HepG2 (cell line): Measurements from ENCODE around the gene RBBP8NL. TPM values are rescaled to one million over a fixed set of nuclear protein-coding genes. Genes with fewer than 3 reads are reported as not detected.

Source experiments
- ATF3 ChIP-seq: sonication (generic); formaldehyde crosslinking; IDR thresholded peaks from 2 replicates; pipeline ENCODE4 v1.4.0; 2020; ENCODE audit warnings: missing genetic modification reagents
- CREM ChIP-seq, 2 experiments: sonication (generic) in 1 of 2; formaldehyde crosslinking in 1 of 2; IDR thresholded peaks; 2 replicates each; pipeline versions ENCODE4 v1.4.0 to v1.6.1; 2016 to 2020; ENCODE audit warnings: antibody characterized with exemption in 1 of 2, mild to moderate bottlenecking in 1 of 2, missing genetic modification reagents in 1 of 2
- GABPB1 ChIP-seq: IDR thresholded peaks from 2 replicates; pipeline ENCODE4 v1.6.1; 2016; ENCODE audit warnings: mild to moderate bottlenecking, missing genetic modification reagents, moderate library complexity, missing compliant biosample characterization
- HDAC2 ChIP-seq: sonication (generic); formaldehyde crosslinking; IDR thresholded peaks from 2 replicates; pipeline ENCODE4 v1.4.0; 2020; ENCODE audit warnings: missing genetic modification reagents
- HMG20A ChIP-seq: IDR thresholded peaks from 2 replicates; pipeline ENCODE4 v1.6.1; 2016; ENCODE audit warnings: borderline replicate concordance
- HMGXB4 ChIP-seq, 2 experiments: sonication (generic) in 1 of 2; formaldehyde crosslinking in 1 of 2; IDR thresholded peaks; 2 replicates each; pipeline versions ENCODE4 v1.4.0 to v1.6.1; 2018 to 2020; ENCODE audit warnings: missing genetic modification reagents in 2 of 2, borderline replicate concordance in 1 of 2, low read depth in 1 of 2, mild to moderate bottlenecking in 1 of 2, missing biosample characterization in 1 of 2
- JUN ChIP-seq: sonication (generic); formaldehyde crosslinking; IDR thresholded peaks from 2 replicates; pipeline ENCODE4 v1.4.0; 2020; ENCODE audit warnings: mild to moderate bottlenecking, missing genetic modification reagents
- PATZ1 ChIP-seq: sonication (generic); formaldehyde crosslinking; IDR thresholded peaks from 2 replicates; pipeline ENCODE4 v1.4.0; 2020; ENCODE audit warnings: missing genetic modification reagents
- SAP130 ChIP-seq: IDR thresholded peaks from 2 replicates; pipeline ENCODE4 v1.6.1; 2016; ENCODE audit warnings: low read depth
- STAT5B ChIP-seq: sonication (generic); formaldehyde crosslinking; IDR thresholded peaks from 2 replicates; pipeline ENCODE4 v1.4.0; 2020; ENCODE audit warnings: missing genetic modification reagents
- TFDP2 ChIP-seq: sonication (generic); formaldehyde crosslinking; IDR thresholded peaks from 2 replicates; pipeline ENCODE4 v1.4.0; 2020; ENCODE audit warnings: missing genetic modification reagents
- ZBTB38 ChIP-seq: sonication (generic); formaldehyde crosslinking; IDR thresholded peaks from 2 replicates; pipeline ENCODE4 v1.5.1; 2020; ENCODE audit warnings: mild to moderate bottlenecking, missing genetic modification reagents
- ZBTB42 ChIP-seq: sonication (generic); formaldehyde crosslinking; IDR thresholded peaks from 2 replicates; pipeline ENCODE4 v1.5.0; 2020; ENCODE audit warnings: mild to moderate bottlenecking, missing genetic modification reagents
- ZFP91 ChIP-seq: sonication (generic); formaldehyde crosslinking; IDR thresholded peaks from 2 replicates; pipeline ENCODE4 v1.9.0; 2022; ENCODE audit warnings: missing genetic modification reagents, mild to moderate bottlenecking, borderline replicate concordance
- ZFX ChIP-seq: sonication (generic); formaldehyde crosslinking; IDR thresholded peaks from 2 replicates; pipeline ENCODE4 v1.4.0; 2020; ENCODE audit warnings: mild to moderate bottlenecking, low read depth, missing genetic modification reagents, moderate library complexity
- ZNF280B ChIP-seq: sonication (generic); formaldehyde crosslinking; IDR thresholded peaks from 2 replicates; pipeline ENCODE4 v1.5.0; 2020; ENCODE audit warnings: missing genetic modification reagents, mild to moderate bottlenecking, borderline replicate concordance
- ZNF30 ChIP-seq: sonication (generic); formaldehyde crosslinking; IDR thresholded peaks from 2 replicates; pipeline ENCODE4 v1.5.0; 2020; ENCODE audit warnings: mild to moderate bottlenecking, missing genetic modification reagents
- ZNF576 ChIP-seq: sonication (generic); formaldehyde crosslinking; IDR thresholded peaks from 2 replicates; pipeline ENCODE4 v1.4.0; 2020; ENCODE audit warnings: mild to moderate bottlenecking, missing genetic modification reagents
- ZNF605 ChIP-seq: sonication (generic); formaldehyde crosslinking; IDR thresholded peaks from 2 replicates; pipeline ENCODE4 v1.8.0; 2022; ENCODE audit warnings: mild to moderate bottlenecking, missing genetic modification reagents
- polyA plus RNA-seq, 8 experiments: library from polyadenylated mRNA; depleted of rRNA in 3 of 8; stranded (reverse) in 7 of 8; unstranded in 1 of 8; fragments of >200 nt; fragmentation: Illumina TruSeq in 4 of 8; extraction: Trizol in 4 of 8; gene quantifications; 2 replicates each; pipeline versions ENCODE4 v1.2.1 to v1.2.3, GENCODE V29; 2011 to 2016; ENCODE audit warnings: low read depth in 4 of 8, missing spikeins in 1 of 8, mixed read lengths in 1 of 8; ENCODE audit not compliant: insufficient read depth in 1 of 8
- total RNA-seq, 5 experiments: library from RNA; depleted of rRNA; stranded (reverse); fragments of >200 nt; fragmentation: Illumina TruSeq; extraction: Trizol; gene quantifications; 2 replicates each; pipeline ENCODE4 v1.2.3, GENCODE V29; 2016; ENCODE audit warnings: low read depth in 1 of 5

The RBBP8NL gene
- total and polyA plus RNA-seq, 2 of the 13 experiments (the other 11 are each of a cell fraction or from before 2014, with no cell fraction given) = 0.69 to 0.86 TPM

- TF ChIP-seq ZBTB42 (CRISPR knock-in tag) = no peak
- TF ChIP-seq ZBTB38 (CRISPR knock-in tag) = no peak
- peak; percentile 57 for TF ChIP-seq CREM (IDR thresholded peaks at IDR 0.05)
- no peak for TF ChIP-seq CREM (CRISPR knock-in tag; IDR thresholded peaks at IDR 0.05)
- peak; percentile 4; the same call in 1 of the 2 replicates for TF ChIP-seq ZNF30 (CRISPR knock-in tag)
- no peak for TF ChIP-seq ATF3 (CRISPR knock-in tag)
- peak; percentile 81 for TF ChIP-seq ZNF576 (CRISPR knock-in tag)
- TF ChIP-seq STAT5B (CRISPR knock-in tag) = no peak
- peak; percentile 75; the same call in 1 of the 2 replicates for TF ChIP-seq JUN
- TF ChIP-seq HMGXB4 (CRISPR knock-in tag; IDR thresholded peaks at IDR 0.05; ENCODE audit: borderline replicate concordance in 1 of 2, low read depth in 1 of 2) = peak in 1 of 2 experiments; percentile 57; a peak in 2 of 4 replicates
- peak; percentile 84 for TF ChIP-seq ZFX (CRISPR knock-in tag)
- peak; percentile 67; the same call in 1 of the 2 replicates for TF ChIP-seq PATZ1 (CRISPR knock-in tag)
- TF ChIP-seq ZNF605 (CRISPR knock-in tag) = no peak; the same call in 1 of the 2 replicates
- TF ChIP-seq HMG20A (CRISPR knock-in tag) = peak; percentile 27; the same call in 1 of the 2 replicates
- peak; percentile 56 for TF ChIP-seq TFDP2 (CRISPR knock-in tag)
- TF ChIP-seq ZFP91 (CRISPR knock-in tag) = peak; percentile 61; the same call in 1 of the 2 replicates
- peak; percentile 76; the same call in 1 of the 2 replicates for TF ChIP-seq SAP130 (CRISPR knock-in tag)
- 0 out of 2 replicates have a peak, but pooled peaks have one; percentile 50 for TF ChIP-seq GABPB1 (CRISPR knock-in tag)
- TF ChIP-seq HDAC2 (CRISPR knock-in tag) = peak; percentile 91; the same call in 1 of the 2 replicates
- peak; percentile 90 for TF ChIP-seq ZNF280B (CRISPR knock-in tag)
Observed at GRCh38 chr20:62370807-62371587, 56.3 kb downstream of the RBBP8NL start (continued).
